HEK293 (cell line): ENCODE data around the gene DHCR7.

Source experiments
- BCL11A ChIP-seq: fragments of 450-650 bp; formaldehyde crosslinking; IDR thresholded peaks from 2 replicates; pipeline ENCODE4 v1.5.1; 2016; ENCODE audit warnings: low read depth, missing biosample characterization, missing genetic modification characterization
- EGR2 ChIP-seq: fragments of 450-650 bp; formaldehyde crosslinking; IDR thresholded peaks from 2 replicates; pipeline ENCODE4 v1.5.1; 2016; ENCODE audit warnings: low read depth, missing biosample characterization, missing genetic modification characterization
- GLIS1 ChIP-seq: fragments of 450-650 bp; formaldehyde crosslinking; IDR thresholded peaks from 2 replicates; pipeline ENCODE4 v1.5.1; 2016; ENCODE audit warnings: missing biosample characterization, missing genetic modification characterization
- KLF10 ChIP-seq: fragments of 450-650 bp; IDR thresholded peaks from 2 replicates; pipeline ENCODE4 v1.5.1; 2018; ENCODE audit warnings: missing biosample characterization, mild to moderate bottlenecking, missing genetic modification characterization
- KLF17 ChIP-seq: fragments of 450-650 bp; formaldehyde crosslinking; IDR thresholded peaks from 2 replicates; pipeline ENCODE4 v1.5.1; 2016; ENCODE audit warnings: missing biosample characterization, missing genetic modification characterization
- PRDM1 ChIP-seq: fragments of 450-650 bp; formaldehyde crosslinking; IDR thresholded peaks from 2 replicates; pipeline ENCODE4; 2016; ENCODE audit warnings: missing biosample characterization, missing genetic modification characterization
- SP2 ChIP-seq: fragments of 450-650 bp; formaldehyde crosslinking; IDR thresholded peaks from 2 replicates; pipeline ENCODE4 v1.5.1; 2016; ENCODE audit warnings: missing biosample characterization, missing genetic modification characterization
- WT1 ChIP-seq: fragments of 450-650 bp; formaldehyde crosslinking; IDR thresholded peaks from 2 replicates; pipeline ENCODE4 v1.5.1; 2016; ENCODE audit warnings: missing biosample characterization, missing genetic modification characterization
- YY1 ChIP-seq: fragments of 450-650 bp; formaldehyde crosslinking; IDR thresholded peaks from 2 replicates; pipeline ENCODE4 v1.5.1; 2018; ENCODE audit warnings: missing biosample characterization, missing genetic modification characterization
- ZBTB1 ChIP-seq: fragments of 450-650 bp; formaldehyde crosslinking; IDR thresholded peaks from 2 replicates; pipeline ENCODE4 v1.5.1; 2016; ENCODE audit warnings: missing biosample characterization, missing genetic modification characterization
- ZBTB17 ChIP-seq: fragments of 450-650 bp; formaldehyde crosslinking; IDR thresholded peaks from 2 replicates; pipeline ENCODE4 v1.5.1; 2016; ENCODE audit warnings: missing biosample characterization, missing genetic modification characterization
- ZBTB49 ChIP-seq: fragments of 450-650 bp; formaldehyde crosslinking; IDR thresholded peaks from 2 replicates; pipeline ENCODE4 v1.5.1; 2016; ENCODE audit warnings: missing biosample characterization, missing genetic modification characterization, low read depth
- ZNF10 ChIP-seq: fragments of 450-650 bp; formaldehyde crosslinking; IDR thresholded peaks from 2 replicates; pipeline ENCODE4 v1.5.1; 2017; ENCODE audit warnings: missing biosample characterization, missing genetic modification characterization
- ZNF132 ChIP-seq: fragments of 450-650 bp; formaldehyde crosslinking; IDR thresholded peaks from 2 replicates; pipeline ENCODE4 v1.5.1; 2017; ENCODE audit warnings: missing biosample characterization, missing genetic modification characterization, borderline replicate concordance
- ZNF211 ChIP-seq: fragments of 450-650 bp; formaldehyde crosslinking; IDR thresholded peaks from 2 replicates; pipeline ENCODE4 v1.5.1; 2016; ENCODE audit warnings: low read depth, missing biosample characterization, missing genetic modification characterization
- ZNF23 ChIP-seq: fragments of 450-650 bp; formaldehyde crosslinking; IDR thresholded peaks from 2 replicates; pipeline ENCODE4 v1.5.1; 2016; ENCODE audit warnings: missing biosample characterization, missing genetic modification characterization, borderline replicate concordance
- ZNF239 ChIP-seq: fragments of 450-650 bp; formaldehyde crosslinking; IDR thresholded peaks from 2 replicates; pipeline ENCODE4 v1.5.1; 2016; ENCODE audit warnings: missing biosample characterization, missing genetic modification characterization
- ZNF24 ChIP-seq: fragments of 450-650 bp; formaldehyde crosslinking; IDR thresholded peaks from 2 replicates; pipeline ENCODE4 v1.5.1; 2016; ENCODE audit warnings: missing biosample characterization, missing genetic modification characterization
- ZNF274 ChIP-seq, 2 experiments: fragments of 200-500 bp in 1 of 2; fragments of 450-650 bp in 1 of 2; sonication (Bioruptor generic) in 1 of 2; formaldehyde crosslinking in 1 of 2; IDR thresholded peaks; 2 replicates each; pipeline versions ENCODE4 v1.5.1 to v1.6.1; 2014 to 2016; ENCODE audit warnings: borderline replicate concordance in 1 of 2, inconsistent platforms in 1 of 2, low read length in 1 of 2, missing biosample characterization in 1 of 2, missing genetic modification characterization in 1 of 2
- ZNF366 ChIP-seq: fragments of 450-650 bp; formaldehyde crosslinking; conservative IDR thresholded peaks from 2 replicates; pipeline ENCODE4 v1.5.1; 2016; ENCODE audit warnings: missing biosample characterization, missing genetic modification characterization
- ZNF510 ChIP-seq: fragments of 450-650 bp; formaldehyde crosslinking; IDR thresholded peaks from 2 replicates; pipeline ENCODE4 v1.5.1; 2018; ENCODE audit warnings: mild to moderate bottlenecking, missing genetic modification characterization, missing biosample characterization; ENCODE audit not compliant: insufficient replicate concordance
- ZNF514 ChIP-seq: fragments of 450-650 bp; formaldehyde crosslinking; IDR thresholded peaks from 2 replicates; pipeline ENCODE4 v1.5.1; 2016; ENCODE audit warnings: missing biosample characterization, missing genetic modification characterization
- ZNF549 ChIP-seq: fragments of 450-650 bp; IDR thresholded peaks from 2 replicates; pipeline ENCODE4 v1.5.1; 2018; ENCODE audit warnings: missing biosample characterization, missing genetic modification characterization, mild to moderate bottlenecking, inconsistent platforms, moderate library complexity
- ZNF585B ChIP-seq: fragments of 450-650 bp; formaldehyde crosslinking; IDR thresholded peaks from 2 replicates; pipeline ENCODE4 v1.5.1; 2016; ENCODE audit warnings: missing biosample characterization, missing genetic modification characterization
- ZNF610 ChIP-seq: fragments of 450-650 bp; formaldehyde crosslinking; IDR thresholded peaks from 2 replicates; pipeline ENCODE4 v1.5.1; 2016; ENCODE audit warnings: missing biosample characterization, missing genetic modification characterization, borderline replicate concordance
- ZNF670 ChIP-seq: fragments of 450-650 bp; formaldehyde crosslinking; IDR thresholded peaks from 2 replicates; pipeline ENCODE4 v1.5.1; 2016; ENCODE audit warnings: missing biosample characterization, missing genetic modification characterization, low read depth
- ZNF677 ChIP-seq: fragments of 450-650 bp; IDR thresholded peaks from 2 replicates; pipeline ENCODE4 v1.5.0; 2018; ENCODE audit warnings: missing biosample characterization, mild to moderate bottlenecking, missing genetic modification characterization, moderate library complexity
- ZNF792 ChIP-seq: fragments of 450-650 bp; formaldehyde crosslinking; IDR thresholded peaks from 2 replicates; pipeline ENCODE4 v1.5.1; 2016; ENCODE audit warnings: missing biosample characterization, missing genetic modification characterization
- ZNF830 ChIP-seq: fragments of 450-650 bp; IDR thresholded peaks from 2 replicates; pipeline ENCODE4 v1.5.0; 2018; ENCODE audit warnings: missing biosample characterization, missing genetic modification characterization, low read depth, mild to moderate bottlenecking, moderate library complexity
- ZSCAN16 ChIP-seq: fragments of 450-650 bp; formaldehyde crosslinking; IDR thresholded peaks from 2 replicates; pipeline ENCODE4 v1.5.1; 2016; ENCODE audit warnings: missing biosample characterization, missing genetic modification characterization
- ZSCAN30 ChIP-seq: fragments of 450-650 bp; IDR thresholded peaks from 2 replicates; pipeline ENCODE4 v1.5.1; 2018; ENCODE audit warnings: missing biosample characterization, mild to moderate bottlenecking, missing genetic modification characterization, moderate library complexity
- TF ChIP-seq, protein P1 (sequence below): fragments of 450-650 bp; formaldehyde crosslinking; IDR thresholded peaks from 2 replicates; pipeline ENCODE4 v1.5.1; 2017; ENCODE audit warnings: missing biosample characterization, missing genetic modification characterization
- TF ChIP-seq, protein P2 (sequence below): fragments of 450-650 bp; formaldehyde crosslinking; IDR thresholded peaks from 2 replicates; pipeline ENCODE4 v1.5.1; 2017; ENCODE audit warnings: missing biosample characterization, mild to moderate bottlenecking, missing genetic modification characterization, moderate library complexity

DHCR7 gene

GRCh38 chr11:71448257-71449171, at the start of gene DHCR7 (continued):
- TF ChIP-seq, protein P1, sequence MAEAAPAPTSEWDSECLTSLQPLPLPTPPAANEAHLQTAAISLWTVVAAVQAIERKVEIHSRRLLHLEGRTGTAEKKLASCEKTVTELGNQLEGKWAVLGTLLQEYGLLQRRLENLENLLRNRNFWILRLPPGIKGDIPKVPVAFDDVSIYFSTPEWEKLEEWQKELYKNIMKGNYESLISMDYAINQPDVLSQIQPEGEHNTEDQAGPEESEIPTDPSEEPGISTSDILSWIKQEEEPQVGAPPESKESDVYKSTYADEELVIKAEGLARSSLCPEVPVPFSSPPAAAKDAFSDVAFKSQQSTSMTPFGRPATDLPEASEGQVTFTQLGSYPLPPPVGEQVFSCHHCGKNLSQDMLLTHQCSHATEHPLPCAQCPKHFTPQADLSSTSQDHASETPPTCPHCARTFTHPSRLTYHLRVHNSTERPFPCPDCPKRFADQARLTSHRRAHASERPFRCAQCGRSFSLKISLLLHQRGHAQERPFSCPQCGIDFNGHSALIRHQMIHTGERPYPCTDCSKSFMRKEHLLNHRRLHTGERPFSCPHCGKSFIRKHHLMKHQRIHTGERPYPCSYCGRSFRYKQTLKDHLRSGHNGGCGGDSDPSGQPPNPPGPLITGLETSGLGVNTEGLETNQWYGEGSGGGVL (tag by site-specific recombination): no peak
- TF ChIP-seq ZNF677 (tag by site-specific recombination): no peak
- no peak for TF ChIP-seq ZNF510
- no peak for TF ChIP-seq ZNF24
- TF ChIP-seq ZNF610 (tag by site-specific recombination): no peak
- no peak for TF ChIP-seq PRDM1 (tag by site-specific recombination)
- no peak for TF ChIP-seq ZNF549 (tag by site-specific recombination)
- no peak for TF ChIP-seq ZNF792 (tag by site-specific recombination)
- peak; percentile 92 for TF ChIP-seq EGR2 (tag by site-specific recombination)
- TF ChIP-seq ZNF514: no peak
- TF ChIP-seq ZNF132 (tag by site-specific recombination): no peak
- no peak for TF ChIP-seq ZNF830
- TF ChIP-seq ZNF670: no peak
- TF ChIP-seq ZSCAN30 (tag by site-specific recombination): 0 out of 2 replicates have a peak, but pooled peaks have one; percentile 10
- TF ChIP-seq ZNF366 (tag by site-specific recombination): no peak
- TF ChIP-seq ZNF23 (tag by site-specific recombination): no peak
- no peak for TF ChIP-seq ZNF239 (tag by site-specific recombination)
- TF ChIP-seq YY1 (tag by site-specific recombination): no peak
- TF ChIP-seq KLF10 (tag by site-specific recombination): peak; percentile 87
- no peak for TF ChIP-seq ZNF10
- TF ChIP-seq ZNF211 (tag by site-specific recombination): no peak
- TF ChIP-seq ZBTB49 (tag by site-specific recombination): no peak
- 0 out of 2 replicates have a peak, but pooled peaks have one; percentile 7 for TF ChIP-seq ZBTB17 (tag by site-specific recombination)
- TF ChIP-seq WT1 (tag by site-specific recombination): no peak
- no peak for TF ChIP-seq BCL11A (tag by site-specific recombination)
- TF ChIP-seq ZSCAN16 (tag by site-specific recombination): no peak
- TF ChIP-seq SP2: peak; percentile 93
- TF ChIP-seq, protein P2, sequence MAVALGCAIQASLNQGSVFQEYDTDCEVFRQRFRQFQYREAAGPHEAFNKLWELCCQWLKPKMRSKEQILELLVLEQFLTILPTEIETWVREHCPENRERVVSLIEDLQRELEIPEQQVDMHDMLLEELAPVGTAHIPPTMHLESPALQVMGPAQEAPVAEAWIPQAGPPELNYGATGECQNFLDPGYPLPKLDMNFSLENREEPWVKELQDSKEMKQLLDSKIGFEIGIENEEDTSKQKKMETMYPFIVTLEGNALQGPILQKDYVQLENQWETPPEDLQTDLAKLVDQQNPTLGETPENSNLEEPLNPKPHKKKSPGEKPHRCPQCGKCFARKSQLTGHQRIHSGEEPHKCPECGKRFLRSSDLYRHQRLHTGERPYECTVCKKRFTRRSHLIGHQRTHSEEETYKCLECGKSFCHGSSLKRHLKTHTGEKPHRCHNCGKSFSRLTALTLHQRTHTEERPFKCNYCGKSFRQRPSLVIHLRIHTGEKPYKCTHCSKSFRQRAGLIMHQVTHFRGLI (tag by site-specific recombination): peak; percentile 66; the same call in 1 of the 2 replicates
- no peak for TF ChIP-seq ZNF274 (IDR thresholded peaks at IDR 0.05; ENCODE audit: low read length)
- TF ChIP-seq ZNF274 (tag by site-specific recombination; IDR thresholded peaks at IDR 0.05; ENCODE audit: borderline replicate concordance): no peak
- peak; percentile 65 for TF ChIP-seq GLIS1 (tag by site-specific recombination)
- 0 out of 2 replicates have a peak, but pooled peaks have one; percentile 67 for TF ChIP-seq KLF17 (tag by site-specific recombination)
- no peak for TF ChIP-seq ZNF585B (tag by site-specific recombination)
- no peak for TF ChIP-seq ZBTB1 (tag by site-specific recombination)
